Measurements from ENCODE around the gene OAS1.

GRCh38 chr12:112941528-112942335 lies 35.0 kb downstream of the OAS1 start:
- no peak for TF ChIP-seq CTCF (tag by site-specific recombination; IDR thresholded peaks at IDR 0.05)
- no peak for TF ChIP-seq ZNF335 (tag by site-specific recombination; conservative IDR thresholded peaks at IDR 0.05)
- TF ChIP-seq ZNF114 (tag by site-specific recombination; IDR thresholded peaks at IDR 0.05) = no peak
- TF ChIP-seq ZNF514 (tag by site-specific recombination; IDR thresholded peaks at IDR 0.05) = no peak
- no peak for TF ChIP-seq ZNF350 (tag by site-specific recombination; IDR thresholded peaks at IDR 0.05)
- TF ChIP-seq ZNF423 (tag by site-specific recombination; IDR thresholded peaks at IDR 0.05) = no peak
- TF ChIP-seq HOXD13 (CRISPR knock-in tag; IDR thresholded peaks at IDR 0.05; ENCODE audit: borderline replicate concordance) = no peak
- no peak for TF ChIP-seq ZNF24 (tag by site-specific recombination; IDR thresholded peaks at IDR 0.05)
- no peak for TF ChIP-seq ZBTB8A (tag by site-specific recombination; IDR thresholded peaks at IDR 0.05)
- no peak for TF ChIP-seq ZNF629 (tag by site-specific recombination; IDR thresholded peaks at IDR 0.05)
- no peak for TF ChIP-seq WT1 (tag by site-specific recombination; IDR thresholded peaks at IDR 0.05)
- no peak for TF ChIP-seq HOXC10 (CRISPR knock-in tag; IDR thresholded peaks at IDR 0.05)
